Measurements from ENCODE around the gene OLIG1. TPM values are rescaled to one million over a fixed set of nuclear protein-coding genes. Genes with fewer than 3 reads are reported as not detected.

Gene OLIG1
- total RNA-seq, 1 experiment from 2014 or later: not detected

DNA sequence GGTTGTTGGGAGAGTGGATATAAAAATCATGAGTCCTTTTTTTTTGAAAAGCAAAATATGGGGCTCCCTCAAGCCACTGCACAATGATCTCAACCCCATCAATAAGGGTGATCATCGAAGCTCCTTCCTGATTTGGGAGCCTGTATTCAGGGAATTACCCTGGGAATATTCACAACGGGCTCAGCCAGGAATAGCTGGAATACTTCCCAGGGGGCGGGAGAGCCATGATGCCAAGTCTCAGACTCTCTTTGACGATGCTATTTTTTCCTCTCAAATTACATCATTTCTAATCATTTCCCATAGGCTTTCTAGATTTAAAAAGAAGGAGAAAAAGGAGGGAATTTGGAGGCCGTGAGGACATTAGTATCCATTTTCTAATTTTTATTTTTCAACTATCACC, 18.4 kb downstream of the OLIG1 start:
- Histone ChIP-seq H3K27me3 (ENCODE audit: insufficient read depth, low read length) (no peaks in the 10 kb centered on the region), H3K4me2 (ENCODE audit: low read length) (no peak overlapping the region), H3K4me1 (ENCODE audit: control insufficient read depth in 1 of 2, insufficient read depth in 2 of 2, low read length in 2 of 2) (no peaks in the 10 kb centered on the region), H4K20me1 (ENCODE audit: insufficient read depth) (no peaks in the 10 kb centered on the region), H3K9me3 (ENCODE audit: control insufficient read depth in 1 of 2, insufficient read depth in 1 of 2, low read depth in 1 of 2, low read length in 2 of 2) (no peaks in the 10 kb centered on the region), H3K36me3 (ENCODE audit: control insufficient read depth in 1 of 2, insufficient read depth in 2 of 2, low read length in 2 of 2) (no peaks in the 10 kb centered on the region), H3K9me2 (ENCODE audit: insufficient read depth) (no peaks in the 10 kb centered on the region), H2AFZ (ENCODE audit: low read depth, low read length, poor library complexity, severe bottlenecking) (no peak overlapping the region), H3K27ac (ENCODE audit: low read depth, low read length) (no peak overlapping the region), H3K4me3 (replicated peaks in 1 of 2; ENCODE audit: low read depth in 1 of 2, low read length in 2 of 2) (no peak overlapping the region), H3K9ac (ENCODE audit: low read length) (no peak overlapping the region), H3K79me2 (ENCODE audit: insufficient read depth, low read length) (no peaks in the 10 kb centered on the region)
- TF ChIP-seq EZH2phosphoT487 (IDR thresholded peaks at IDR 0.05; ENCODE audit: borderline replicate concordance) (no peak), YY1 (IDR thresholded peaks at IDR 0.05; ENCODE audit: extremely low read depth, insufficient replicate concordance, low read depth, low read length) (no peak), ZFX (IDR thresholded peaks at IDR 0.05) (no peak), POLR2AphosphoS5 (IDR thresholded peaks at IDR 0.05; ENCODE audit: low read depth, low read length) (no peak)
- BruUV-seq (replicated peaks): no TSS peak
- no peak for ATAC-seq
- intact Hi-C loops (cut with micrococcal nuclease): no loop called here
- ChIA-PET RAD21 (ENCODE audit: low non-redundant PET in 1 of 2, low total read pairs in 2 of 2, uncharacterized antibody in 2 of 2, unreplicated experiment in 2 of 2) (no interaction called here), POLR2A (no interaction called here), CTCF (interaction anchor here (1.4 kb wide), 1 partner anchor 8 kb away, joined by 3 read pairs; no protein-coding TSS in a partner anchor)
- no peak for DNase-seq (ENCODE audit: low read depth, low spot score)

DNA sequence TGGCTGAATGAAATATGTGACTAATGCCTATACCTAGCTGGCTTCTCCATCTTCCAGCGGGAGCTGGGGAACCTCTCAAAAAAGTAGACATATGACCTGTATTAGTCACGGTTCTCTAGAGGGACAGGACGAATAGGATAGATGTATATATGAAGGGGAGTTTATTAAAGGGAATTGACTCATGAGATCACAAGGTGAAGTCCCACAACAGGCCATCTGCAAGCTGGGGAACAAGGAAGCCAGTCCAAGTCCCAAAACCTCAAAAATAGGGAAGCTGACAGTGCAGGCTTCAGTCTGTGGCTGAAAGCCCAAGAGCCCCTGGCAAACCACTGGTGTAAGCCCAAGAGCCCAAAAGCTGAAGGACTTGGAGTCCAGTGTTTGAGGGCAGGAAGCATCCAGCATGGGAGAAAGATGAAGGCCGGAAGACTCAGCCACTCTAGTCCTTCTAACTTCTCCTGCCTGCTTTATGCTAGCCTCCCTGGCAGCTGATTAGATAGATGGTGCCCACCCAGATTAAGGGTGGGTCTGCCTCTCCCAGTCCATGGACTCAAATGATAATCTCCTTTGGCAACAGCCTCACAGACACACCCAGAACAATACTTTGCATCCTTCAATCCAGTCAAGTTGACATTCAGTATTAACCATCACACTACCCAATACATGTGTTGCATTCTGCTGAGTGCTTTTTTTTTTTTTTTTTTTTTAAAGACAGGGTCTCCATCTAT, 19.6 kb downstream of the OLIG1 start:
- BruUV-seq (replicated peaks): no TSS peak
- Histone ChIP-seq H3K79me2 (ENCODE audit: insufficient read depth, low read length) (no peaks in the 10 kb centered on the region), H3K4me1 (ENCODE audit: control insufficient read depth in 1 of 2, insufficient read depth in 2 of 2, low read length in 2 of 2) (no peaks in the 10 kb centered on the region), H3K36me3 (ENCODE audit: control insufficient read depth in 1 of 2, insufficient read depth in 2 of 2, low read length in 2 of 2) (no peaks in the 10 kb centered on the region), H3K4me3 (replicated peaks in 1 of 2; ENCODE audit: low read depth in 1 of 2, low read length in 2 of 2) (no peak overlapping the region), H3K9me3 (ENCODE audit: control insufficient read depth in 1 of 2, insufficient read depth in 1 of 2, low read depth in 1 of 2, low read length in 2 of 2) (no peaks in the 10 kb centered on the region), H3K4me2 (ENCODE audit: low read length) (no peak overlapping the region), H4K20me1 (ENCODE audit: insufficient read depth) (no peaks in the 10 kb centered on the region), H2AFZ (ENCODE audit: low read depth, low read length, poor library complexity, severe bottlenecking) (no peak overlapping the region), H3K9me2 (ENCODE audit: insufficient read depth) (no peaks in the 10 kb centered on the region), H3K27me3 (ENCODE audit: insufficient read depth, low read length) (no peaks in the 10 kb centered on the region), H3K9ac (ENCODE audit: low read length) (no peak overlapping the region), H3K27ac (ENCODE audit: low read depth, low read length) (no peak overlapping the region)
- CTCF ChIA-PET: interaction anchor here (1.4 kb wide), 1 partner anchor 9 kb away, joined by 3 read pairs; no protein-coding TSS in a partner anchor
- intact Hi-C loops (cut with micrococcal nuclease): no loop called here
- RAD21 ChIA-PET (ENCODE audit: low non-redundant PET in 1 of 2, low total read pairs in 2 of 2, uncharacterized antibody in 2 of 2, unreplicated experiment in 2 of 2): no interaction called here
- ATAC-seq: no peak
- POLR2A ChIA-PET: no interaction called here
- DNase-seq (ENCODE audit: low read depth, low spot score): no peak
- TF ChIP-seq RAD21 (IDR thresholded peaks at IDR 0.05; ENCODE audit: low read depth) (no peak), REST (IDR thresholded peaks at IDR 0.05; ENCODE audit: low read depth) (no peak), EGR1 (IDR thresholded peaks at IDR 0.05; ENCODE audit: low read depth) (no peak), TCF7L2 (IDR thresholded peaks at IDR 0.05; ENCODE audit: borderline replicate concordance, extremely low read depth, insufficient read depth, insufficient read length) (no peak), YY1 (IDR thresholded peaks at IDR 0.05; ENCODE audit: extremely low read depth, insufficient replicate concordance, low read depth, low read length) (no peak), SIN3A (IDR thresholded peaks at IDR 0.05; ENCODE audit: low read depth) (no peak), POLR2AphosphoS5 (IDR thresholded peaks at IDR 0.05; ENCODE audit: low read depth, low read length) (no peak), ZNF274 (IDR thresholded peaks at IDR 0.05; ENCODE audit: low read depth, low read length) (no peak), ELF1 (IDR thresholded peaks at IDR 0.05; ENCODE audit: borderline replicate concordance, low read depth) (no peak), POLR2A (IDR thresholded peaks at IDR 0.05; ENCODE audit: borderline replicate concordance, extremely low read depth, insufficient read depth, insufficient read length) (no peak)
- TF ChIP-seq, protein P1, sequence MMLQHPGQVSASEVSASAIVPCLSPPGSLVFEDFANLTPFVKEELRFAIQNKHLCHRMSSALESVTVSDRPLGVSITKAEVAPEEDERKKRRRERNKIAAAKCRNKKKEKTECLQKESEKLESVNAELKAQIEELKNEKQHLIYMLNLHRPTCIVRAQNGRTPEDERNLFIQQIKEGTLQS (IDR thresholded peaks at IDR 0.05): no peak
- TF ChIP-seq, protein P2, sequence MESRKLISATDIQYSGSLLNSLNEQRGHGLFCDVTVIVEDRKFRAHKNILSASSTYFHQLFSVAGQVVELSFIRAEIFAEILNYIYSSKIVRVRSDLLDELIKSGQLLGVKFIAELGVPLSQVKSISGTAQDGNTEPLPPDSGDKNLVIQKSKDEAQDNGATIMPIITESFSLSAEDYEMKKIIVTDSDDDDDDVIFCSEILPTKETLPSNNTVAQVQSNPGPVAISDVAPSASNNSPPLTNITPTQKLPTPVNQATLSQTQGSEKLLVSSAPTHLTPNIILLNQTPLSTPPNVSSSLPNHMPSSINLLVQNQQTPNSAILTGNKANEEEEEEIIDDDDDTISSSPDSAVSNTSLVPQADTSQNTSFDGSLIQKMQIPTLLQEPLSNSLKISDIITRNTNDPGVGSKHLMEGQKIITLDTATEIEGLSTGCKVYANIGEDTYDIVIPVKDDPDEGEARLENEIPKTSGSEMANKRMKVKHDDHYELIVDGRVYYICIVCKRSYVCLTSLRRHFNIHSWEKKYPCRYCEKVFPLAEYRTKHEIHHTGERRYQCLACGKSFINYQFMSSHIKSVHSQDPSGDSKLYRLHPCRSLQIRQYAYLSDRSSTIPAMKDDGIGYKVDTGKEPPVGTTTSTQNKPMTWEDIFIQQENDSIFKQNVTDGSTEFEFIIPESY (IDR thresholded peaks at IDR 0.05; ENCODE audit: extremely low read depth, insufficient replicate concordance, low read length): no peak
